IMR-90 (cell line): ENCODE measurements around the gene UBXN1.

ENCODE experiments used
- BHLHE40 ChIP-seq: fragments of 150-350 bp; IDR thresholded peaks from 2 replicates; pipeline ENCODE4 v1.6.1; 2016; ENCODE audit warnings: mild to moderate bottlenecking, low read depth, low read length
- CEBPB ChIP-seq: IDR thresholded peaks from 2 replicates; pipeline ENCODE4 v1.6.1; 2012; ENCODE audit warnings: low read depth, low read length, improper control_type of control experiment
- ELK1 ChIP-seq: fragments of 150-350 bp; IDR thresholded peaks from 2 replicates; pipeline ENCODE4 v1.6.1; 2016; ENCODE audit warnings: low read depth, mild to moderate bottlenecking, low read length, moderate library complexity, borderline replicate concordance
- MXI1 ChIP-seq: IDR thresholded peaks from 2 replicates; pipeline ENCODE4 v1.6.1; 2012; ENCODE audit warnings: low read depth, mild to moderate bottlenecking, low read length, moderate library complexity, borderline replicate concordance
- POLR2A ChIP-seq: IDR thresholded peaks from 2 replicates; pipeline ENCODE4 v1.6.1; 2012; ENCODE audit warnings: mild to moderate bottlenecking, low read depth, low read length
- RAD21 ChIP-seq: IDR thresholded peaks from 2 replicates; pipeline ENCODE4 v1.6.1; 2012; ENCODE audit warnings: low read length, improper control_type of control experiment
- RCOR1 ChIP-seq: IDR thresholded peaks from 2 replicates; pipeline ENCODE4 v1.6.1; 2012; ENCODE audit warnings: mild to moderate bottlenecking, low read length, improper control_type of control experiment; ENCODE audit not compliant: insufficient replicate concordance
- RFX5 ChIP-seq: IDR thresholded peaks from 2 replicates; pipeline ENCODE4 v1.8.0; 2012; ENCODE audit warnings: low read depth, mild to moderate bottlenecking, low read length, moderate library complexity
- USF2 ChIP-seq: fragments of 150-350 bp; IDR thresholded peaks from 2 replicates; pipeline ENCODE4 v1.6.1; 2017; ENCODE audit warnings: mild to moderate bottlenecking, antibody characterized with exemption, low read length, low read depth
- TF ChIP-seq, protein P1 (sequence below): conservative IDR thresholded peaks from 2 replicates; pipeline ENCODE4 v1.5.1; 2012; ENCODE audit warnings: mild to moderate bottlenecking, low read depth, low read length, improper control_type of control experiment

DNA sequence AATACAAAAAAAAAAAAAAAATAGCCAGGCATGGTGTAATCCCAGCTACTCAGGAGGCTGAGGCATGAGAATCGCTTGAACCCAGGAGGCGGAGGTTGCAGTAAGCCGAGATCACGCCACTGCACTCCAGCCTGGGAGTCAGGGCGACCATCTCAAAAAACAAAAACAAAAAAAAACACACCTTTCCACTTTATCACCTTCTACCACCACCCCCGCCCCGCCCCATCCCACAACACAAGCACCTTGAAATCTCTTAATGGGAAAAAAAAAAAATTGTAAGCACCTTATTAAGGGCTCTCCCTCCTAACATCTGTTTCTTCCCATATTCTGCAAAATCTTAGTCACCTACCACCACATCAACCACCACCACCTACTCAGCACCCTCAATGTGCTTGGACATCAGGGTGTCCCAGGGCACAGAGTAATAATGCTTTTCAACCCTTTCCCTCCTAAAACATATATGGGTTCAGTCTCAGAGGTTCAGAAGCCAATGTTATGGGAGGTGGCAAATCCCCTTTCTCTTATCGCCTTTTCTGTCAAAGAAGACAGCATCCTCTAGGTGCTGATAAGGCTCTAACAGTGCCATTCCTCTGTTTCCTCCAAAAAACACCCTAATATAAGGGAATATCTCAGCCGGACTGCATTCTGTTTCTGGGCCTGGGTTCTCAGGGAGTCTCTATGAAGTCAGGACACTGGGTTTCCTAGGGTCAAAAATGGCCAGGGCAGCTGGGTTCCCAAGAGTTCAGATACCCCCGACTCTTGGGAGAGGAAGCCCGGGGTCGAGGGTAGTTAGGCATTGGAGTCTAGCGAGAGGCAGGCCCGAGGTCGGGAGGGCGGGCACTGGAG lies 26.5 kb downstream of the UBXN1 start:
- TF ChIP-seq, protein P1, sequence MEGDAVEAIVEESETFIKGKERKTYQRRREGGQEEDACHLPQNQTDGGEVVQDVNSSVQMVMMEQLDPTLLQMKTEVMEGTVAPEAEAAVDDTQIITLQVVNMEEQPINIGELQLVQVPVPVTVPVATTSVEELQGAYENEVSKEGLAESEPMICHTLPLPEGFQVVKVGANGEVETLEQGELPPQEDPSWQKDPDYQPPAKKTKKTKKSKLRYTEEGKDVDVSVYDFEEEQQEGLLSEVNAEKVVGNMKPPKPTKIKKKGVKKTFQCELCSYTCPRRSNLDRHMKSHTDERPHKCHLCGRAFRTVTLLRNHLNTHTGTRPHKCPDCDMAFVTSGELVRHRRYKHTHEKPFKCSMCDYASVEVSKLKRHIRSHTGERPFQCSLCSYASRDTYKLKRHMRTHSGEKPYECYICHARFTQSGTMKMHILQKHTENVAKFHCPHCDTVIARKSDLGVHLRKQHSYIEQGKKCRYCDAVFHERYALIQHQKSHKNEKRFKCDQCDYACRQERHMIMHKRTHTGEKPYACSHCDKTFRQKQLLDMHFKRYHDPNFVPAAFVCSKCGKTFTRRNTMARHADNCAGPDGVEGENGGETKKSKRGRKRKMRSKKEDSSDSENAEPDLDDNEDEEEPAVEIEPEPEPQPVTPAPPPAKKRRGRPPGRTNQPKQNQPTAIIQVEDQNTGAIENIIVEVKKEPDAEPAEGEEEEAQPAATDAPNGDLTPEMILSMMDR = no peak
- TF ChIP-seq POLR2A (no peak), RFX5 (no peak), ELK1 (no peak), RCOR1 (no peak), MXI1 (no peak), RAD21 (no peak), CEBPB (no peak), BHLHE40 (no peak), USF2 (no peak)
